Stomach (tissue), 9 donors: Measurements from ENCODE around the gene PLCXD1. TPM values are rescaled to one million over a fixed set of nuclear protein-coding genes. Genes with fewer than 3 reads are reported as not detected.

ENCODE experiments used
- DNase-seq, 2 donors: peaks; one replicate each; pipeline versions ENCODE4 v3.0.0 to v3.0.0-alpha.2; 2013 to 2019
- H3K27ac ChIP-seq, 5 donors: fragments of 200-600 bp in 4 of 5; sonication (generic) in 4 of 5; one replicate each; pipeline ENCODE4 v1.5.1; 2013 to 2019; ENCODE audit warnings: mild to moderate bottlenecking in 1 of 5, moderate library complexity in 1 of 5
- H3K27me3 ChIP-seq, 3 donors: fragments of 200-600 bp; sonication (generic); one replicate each; pipeline ENCODE4 v1.5.1; 2017 to 2019; ENCODE audit warnings: mixed run types in 1 of 3
- H3K36me3 ChIP-seq, 4 donors: fragments of 200-600 bp; sonication (generic); 1 replicate in 3 of 4; 2 replicates in 1 of 4; pipeline ENCODE4 v1.5.1; 2016 to 2019
- H3K4me1 ChIP-seq, 4 donors: fragments of 200-600 bp; sonication (generic); one replicate each; pipeline ENCODE4 v1.5.1; 2016 to 2019
- H3K4me3 ChIP-seq, 4 donors: fragments of 200-600 bp; sonication (generic) in 3 of 4; one replicate each; pipeline ENCODE4 v1.5.1; 2016 to 2019; ENCODE audit warnings: mild to moderate bottlenecking in 1 of 4
- H3K9me3 ChIP-seq, 4 donors: fragments of 200-600 bp; sonication (generic); one replicate each; pipeline ENCODE4 v1.5.1; 2016 to 2019
- CTCF ChIP-seq, 7 experiments: fragments of 450-650 bp in 4 of 7; fragments of 200-600 bp in 3 of 7; sonication (generic) in 3 of 7; IDR thresholded peaks; one replicate each; pipeline ENCODE4 v1.5.1; 2016 to 2019; ENCODE audit warnings: antibody characterized with exemption in 7 of 7, control low read depth in 2 of 7, mild to moderate bottlenecking in 1 of 7
- EP300 ChIP-seq: sonication (generic); formaldehyde crosslinking; IDR thresholded peaks from one replicate; pipeline ENCODE4 v1.6.1; 2017; ENCODE audit warnings: antibody characterized with exemption
- POLR2A ChIP-seq, 4 donors: fragments of 450-650 bp; IDR thresholded peaks; one replicate each; pipeline ENCODE4 v1.6.1; 2016; ENCODE audit warnings: antibody characterized with exemption in 4 of 4, control low read depth in 2 of 4, mild to moderate bottlenecking in 1 of 4, moderate library complexity in 1 of 4
- POLR2AphosphoS5 ChIP-seq, 3 donors: sonication (generic); formaldehyde crosslinking; IDR thresholded peaks; one replicate each; pipeline ENCODE4 v1.6.1; 2016; ENCODE audit warnings: antibody characterized with exemption in 3 of 3
- WGBS, 5 donors: extraction: QIAGEN DNeasy Blood & Tissue Kit in 3 of 5; methylation state at CpG; one replicate each; pipeline versions ENCODE4 v1.1.5 to v1.1.7; 2013 to 2018; 5-methylcytosine and 5-hydroxymethylcytosine counted together
- intact Hi-C: fragments of 100-400 bp; cut with DNase I; formaldehyde crosslinking; loops from one replicate; pipeline ENCODE4 v1.15.1; 2023; ENCODE audit warnings: low total_unique reads
- polyA plus RNA-seq, 3 donors: library from polyadenylated mRNA; stranded (reverse); fragments of 200-250 nt; gene quantifications; one replicate each; pipeline ENCODE4 v1.2.3, GENCODE V29; 2013
- total RNA-seq, 5 donors: library from RNA; depleted of rRNA; stranded (reverse); fragments of >200 nt; gene quantifications; one replicate each; pipeline versions ENCODE4 v1.1.0 to v1.2.3, GENCODE V29; 2014 to 2016
- donor health status: healthy with polysubstance abuse.
- donor health status: Bipolar disorder and iron deficiency.
- donor health status: healthy.

The PLCXD1 gene
- total and polyA plus RNA-seq, 8 donors, result 8.4 to 114 (median 23.4) TPM

DNA sequence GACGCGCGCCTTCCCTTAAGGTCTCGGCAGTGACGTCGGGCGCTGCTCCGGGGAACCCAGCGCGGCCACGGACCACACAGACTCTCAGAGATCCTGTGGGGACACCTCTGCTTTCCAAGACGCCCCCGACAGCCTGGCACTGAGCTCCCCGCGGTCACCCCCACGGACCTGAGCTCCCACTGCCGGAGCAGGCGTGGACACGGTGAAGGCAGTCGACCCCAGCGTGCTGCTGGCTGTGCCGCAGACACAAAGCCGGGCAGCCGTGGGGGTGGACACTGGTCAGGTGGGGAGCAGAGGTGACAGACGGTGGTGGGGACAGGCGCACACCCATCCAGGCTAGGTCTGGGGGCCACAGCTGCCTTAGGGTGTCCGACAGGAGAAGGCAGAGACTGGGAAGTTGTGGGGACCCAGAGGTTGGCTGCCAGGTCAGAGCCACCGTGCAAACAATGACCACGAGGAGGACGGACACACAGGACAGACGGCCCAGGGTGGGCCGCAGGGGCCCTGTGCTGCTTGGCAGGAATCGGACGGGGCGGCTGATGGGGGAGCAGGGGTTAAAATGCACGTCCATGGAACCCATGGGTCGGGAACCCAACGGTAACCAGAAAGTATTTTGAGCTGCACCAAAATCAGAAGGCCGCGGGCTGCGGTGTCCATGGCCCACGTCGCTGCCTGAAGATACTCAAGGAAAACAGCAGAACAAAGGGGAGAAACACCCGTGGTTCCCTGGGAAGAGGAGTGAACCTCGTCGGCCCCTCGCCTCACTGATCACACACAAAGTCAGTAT lies 54.0 kb downstream of the PLCXD1 start:
- TF ChIP-seq EP300, result no peak
- TF ChIP-seq POLR2A (IDR thresholded peaks at IDR 0.05), result no peak
- no peak for TF ChIP-seq CTCF (IDR thresholded peaks at IDR 0.05)
- TF ChIP-seq POLR2AphosphoS5 (IDR thresholded peaks at IDR 0.05), result no peak
- intact Hi-C loops, result no loop called here
- H3K4me1 ChIP-seq, result peaks cover 9 to 15% (median 13%) of the 10 kb centered on the region in 4 donors
- H3K27me3 ChIP-seq, result peaks cover 0 to 22% (median 13%) of the 10 kb centered on the region in 3 donors
- no peaks in the 10 kb centered on the region for H3K9me3 ChIP-seq
- H3K27ac ChIP-seq, result no peak overlapping the region
- H3K36me3 ChIP-seq, result peaks cover 0 to 64% (median 50%) of the 10 kb centered on the region in 4 donors
- no peak for DNase-seq
- WGBS, 5 donors, result 96 to 98% (median 97%) methylated on average over 41 to 47 of the region's 47 CpGs
- no peak overlapping the region for H3K4me3 ChIP-seq

DNA sequence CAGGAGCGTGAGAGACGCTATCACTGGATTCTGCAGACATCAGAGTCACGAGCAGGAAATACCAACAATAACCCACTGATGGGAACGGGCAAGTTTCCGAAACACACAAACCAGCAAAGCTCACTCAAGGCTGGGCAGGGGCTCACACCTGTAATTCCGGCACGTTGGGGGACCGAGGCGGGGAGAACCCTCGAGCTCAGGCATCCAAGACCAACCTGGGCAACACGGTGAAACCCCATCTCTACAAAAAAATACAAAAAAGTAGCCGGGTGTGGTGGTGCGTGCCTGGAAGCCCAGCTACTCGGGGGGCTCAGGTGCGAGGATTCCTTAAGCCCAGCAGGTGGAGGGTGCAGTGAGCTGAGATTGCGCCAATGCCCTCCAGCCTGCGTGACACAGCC lies 54.6 kb downstream of the PLCXD1 start:
- H3K9me3 ChIP-seq, result no peaks in the 10 kb centered on the region
- no peak for DNase-seq
- no peak overlapping the region for H3K4me3 ChIP-seq
- peaks cover 9 to 13% (median 11%) of the 10 kb centered on the region in 4 donors for H3K4me1 ChIP-seq
- 94 to 98% (median 96%) methylated on average over 17 of the region's 17 CpGs for WGBS, 5 donors
- no peak for TF ChIP-seq EP300
- no peak for TF ChIP-seq POLR2A (IDR thresholded peaks at IDR 0.05)
- no peak for TF ChIP-seq POLR2AphosphoS5 (IDR thresholded peaks at IDR 0.05)
- no peak for TF ChIP-seq CTCF (IDR thresholded peaks at IDR 0.05)
- H3K36me3 ChIP-seq, result peaks cover 0 to 64% (median 51%) of the 10 kb centered on the region in 4 donors
- H3K27ac ChIP-seq, result no peak overlapping the region
- intact Hi-C loops, result no loop called here
- H3K27me3 ChIP-seq, result peaks cover 0 to 16% (median 10%) of the 10 kb centered on the region in 3 donors

GRCh38 chrX:336227-336626 lies 55.0 kb downstream of the PLCXD1 start:
- no peak overlapping the region for H3K4me3 ChIP-seq
- H3K27me3 ChIP-seq, result peaks cover 0 to 12% (median 5%) of the 10 kb centered on the region in 3 donors
- peaks cover 0 to 66% (median 55%) of the 10 kb centered on the region in 4 donors for H3K36me3 ChIP-seq
- no peak overlapping the region for H3K27ac ChIP-seq
- TF ChIP-seq POLR2AphosphoS5 (IDR thresholded peaks at IDR 0.05) (no peak), POLR2A (IDR thresholded peaks at IDR 0.05) (no peak), EP300 (no peak), CTCF (IDR thresholded peaks at IDR 0.05) (no peak)
- no peaks in the 10 kb centered on the region for H3K9me3 ChIP-seq
- H3K4me1 ChIP-seq, result peaks cover 5 to 9% (median 6%) of the 10 kb centered on the region in 4 donors
- no peak for DNase-seq
- 83 to 92% (median 89%) methylated on average over 21 of the region's 21 CpGs for WGBS, 5 donors
- intact Hi-C loops, result no loop called here

GRCh38 chrX:337331-337831 lies 56.2 kb downstream of the PLCXD1 start:
- H3K36me3 ChIP-seq, result peaks cover 0 to 72% (median 56%) of the 10 kb centered on the region in 4 donors
- TF ChIP-seq POLR2A (IDR thresholded peaks at IDR 0.05) (no peak), POLR2AphosphoS5 (IDR thresholded peaks at IDR 0.05) (no peak), EP300 (no peak), CTCF (IDR thresholded peaks at IDR 0.05) (no peak)
- no peaks in the 10 kb centered on the region for H3K27me3 ChIP-seq
- H3K4me3 ChIP-seq, result no peak overlapping the region
- H3K4me1 ChIP-seq, result no peaks in the 10 kb centered on the region
- no peak for DNase-seq
- H3K9me3 ChIP-seq, result no peaks in the 10 kb centered on the region
- WGBS, 5 donors, result 81 to 90% (median 88%) methylated on average over 36 to 38 of the region's 38 CpGs
- H3K27ac ChIP-seq, result no peak overlapping the region
- intact Hi-C loops, result no loop called here
